GM08714 (cell line): ENCODE results near the gene ZNF474.

Experiments used
- H3K4me3 ChIP-seq: fragments of 200-500 bp; sonication (Bioruptor generic); 2 replicates; pipeline ENCODE4 v1.5.1; 2014; ENCODE audit warnings: mild to moderate bottlenecking, low read length, inconsistent platforms
- ZNF274 ChIP-seq: IDR thresholded peaks from 2 replicates; pipeline ENCODE4 v1.6.1; 2012; ENCODE audit warnings: mild to moderate bottlenecking, low read depth, low read length

Gene ZNF474

DNA sequence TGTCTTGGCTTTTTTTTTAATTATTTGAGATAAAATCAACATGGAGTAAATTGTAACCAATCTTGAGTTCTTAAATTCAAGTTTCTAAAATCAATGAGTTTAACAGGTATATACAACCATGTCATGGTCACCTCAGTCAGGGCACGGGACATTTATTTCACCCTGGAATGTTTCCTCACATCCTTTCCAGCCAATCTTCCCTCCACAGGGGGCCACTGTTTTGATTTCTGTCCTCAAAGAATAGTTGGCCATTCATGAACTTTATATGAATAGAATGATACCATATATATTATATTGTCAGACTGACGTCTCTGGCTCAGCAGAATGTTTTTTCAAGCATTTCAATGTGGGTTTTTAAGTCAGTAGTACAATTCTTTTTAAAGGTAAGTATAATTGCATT lies 806 bp downstream of the ZNF474 start:
- TF ChIP-seq ZNF274 = no peak
- no peak overlapping the region for H3K4me3 ChIP-seq

DNA sequence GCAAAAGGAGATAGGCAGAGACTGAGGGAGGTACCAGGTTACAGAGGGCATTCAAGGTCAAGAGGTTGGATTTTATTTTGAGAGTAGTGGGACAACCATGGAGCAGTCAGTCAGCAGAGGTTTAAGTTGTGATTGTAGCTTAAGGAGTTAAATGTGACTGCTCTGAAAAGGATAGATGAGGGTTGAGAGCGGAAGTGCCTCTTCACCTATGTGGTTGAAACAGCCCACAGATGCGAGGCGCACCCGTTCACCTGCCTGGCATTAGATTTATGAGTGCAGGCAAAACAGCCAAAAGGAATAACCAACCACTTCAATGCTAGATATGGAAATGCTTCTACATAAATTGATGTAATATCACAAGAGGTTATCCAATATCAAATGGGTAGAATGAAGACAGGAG lies 8.4 kb downstream of the ZNF474 start:
- no peak for TF ChIP-seq ZNF274
- no peak overlapping the region for H3K4me3 ChIP-seq

DNA sequence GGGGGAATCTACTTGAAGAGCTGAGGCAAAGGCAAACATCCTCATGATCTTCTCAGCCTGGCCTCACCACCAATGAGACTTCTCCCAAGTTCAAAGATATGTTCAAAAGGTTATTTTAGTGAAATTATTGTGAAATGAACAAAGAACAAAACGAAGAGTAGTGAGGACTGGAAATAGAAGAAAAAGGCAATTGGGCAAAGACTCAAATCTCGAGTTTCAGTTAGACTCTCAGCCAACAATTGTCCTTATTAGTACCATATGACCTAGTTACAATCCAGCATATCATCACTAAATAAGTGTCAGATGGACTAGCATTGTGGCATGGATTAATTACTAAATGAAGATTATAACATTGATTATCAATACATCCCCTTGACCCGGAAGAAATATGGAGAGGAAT lies 9.0 kb downstream of the ZNF474 start:
- no peak overlapping the region for H3K4me3 ChIP-seq
- TF ChIP-seq ZNF274 = no peak

DNA sequence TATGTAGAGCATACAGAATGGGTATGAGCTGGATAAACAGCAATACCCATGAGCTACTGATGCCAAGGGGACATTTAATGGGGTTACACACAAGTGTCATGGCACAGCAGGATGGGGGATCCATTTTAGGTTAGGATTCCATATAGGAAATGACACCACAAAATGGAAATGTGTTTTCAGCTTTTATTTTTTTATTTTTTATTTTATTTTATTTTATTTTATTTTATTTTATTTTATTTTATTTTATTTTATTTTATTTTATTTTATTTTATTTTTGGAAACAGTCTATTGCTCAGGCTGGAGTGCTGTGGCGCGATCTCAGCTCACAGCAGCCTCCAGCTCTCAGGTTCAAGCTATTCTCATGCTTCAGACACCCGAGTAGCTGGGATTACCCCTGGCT lies 11.6 kb downstream of the ZNF474 start:
- H3K4me3 ChIP-seq = no peak overlapping the region
- TF ChIP-seq ZNF274 = no peak

DNA sequence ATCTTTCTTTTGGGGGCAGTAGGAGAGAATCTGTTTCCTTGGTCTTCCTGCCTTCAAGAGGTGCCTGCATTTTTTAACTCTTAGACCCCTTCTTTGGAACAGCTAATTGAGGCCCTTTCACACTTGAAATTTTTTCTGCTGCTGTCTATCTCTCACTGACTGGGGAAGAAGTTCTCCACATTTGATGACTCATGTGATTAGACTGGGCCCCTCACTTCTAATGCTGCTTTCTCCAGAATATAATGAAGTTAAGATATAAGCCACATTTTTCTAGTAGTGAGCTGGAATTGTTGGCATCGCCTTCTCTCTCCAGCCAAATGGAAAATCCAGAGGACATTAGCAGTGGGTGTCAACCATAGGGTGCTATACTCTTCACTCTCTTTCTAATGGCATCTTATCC lies 12.4 kb downstream of the ZNF474 start:
- TF ChIP-seq ZNF274 = no peak
- no peak overlapping the region for H3K4me3 ChIP-seq

DNA sequence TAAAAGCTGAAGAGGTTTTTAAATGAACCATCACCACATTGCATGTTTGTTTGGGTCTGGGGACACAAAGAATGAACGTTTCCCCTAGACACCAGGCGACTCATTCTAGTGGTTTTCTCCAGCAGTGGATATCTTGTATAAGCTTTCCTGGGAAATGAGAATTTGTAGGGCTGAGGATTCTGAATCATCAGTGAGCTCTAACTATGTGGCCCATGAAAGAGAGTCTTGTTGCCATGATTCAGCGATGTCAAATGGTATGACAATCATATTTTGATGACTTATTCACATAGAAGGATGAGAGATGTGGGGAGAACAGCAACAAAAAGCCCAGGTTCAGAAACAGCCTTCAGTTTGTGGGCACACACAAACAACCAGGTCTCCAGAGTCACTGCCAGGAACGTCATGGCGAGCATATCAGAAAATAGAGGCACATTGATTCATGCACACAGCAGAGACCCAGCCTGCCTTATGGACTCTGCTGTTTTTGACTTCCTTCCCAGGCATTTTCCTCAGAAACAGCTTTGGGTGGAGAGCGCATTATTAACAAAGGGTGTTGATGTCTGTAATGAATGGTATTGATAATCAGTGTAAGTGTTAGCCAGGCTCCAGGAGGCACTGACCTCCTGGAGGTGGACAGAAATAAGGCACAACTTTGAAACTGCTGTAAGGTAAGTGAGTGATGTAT lies 13.3 kb downstream of the ZNF474 start:
- TF ChIP-seq ZNF274 = no peak
- no peak overlapping the region for H3K4me3 ChIP-seq

DNA sequence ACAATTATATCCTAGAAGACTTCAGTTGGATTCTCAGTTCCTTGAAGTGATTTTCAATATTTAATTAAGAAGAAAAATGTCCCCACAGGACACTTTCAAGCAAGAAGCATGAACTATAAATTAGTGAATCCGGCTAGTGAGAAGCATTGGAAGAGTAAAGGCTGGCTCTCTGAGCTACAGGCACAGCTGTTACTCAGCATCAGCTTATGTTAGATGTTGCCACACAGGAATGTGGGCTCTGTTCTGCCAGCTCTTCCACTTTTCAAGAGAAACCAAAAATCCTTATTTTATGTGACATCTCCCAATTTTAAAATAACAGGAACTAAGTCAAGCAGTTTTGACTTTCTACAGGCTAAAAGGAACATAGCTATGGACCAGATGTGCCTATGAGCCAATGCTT lies 14.9 kb downstream of the ZNF474 start:
- no peak for TF ChIP-seq ZNF274
- no peak overlapping the region for H3K4me3 ChIP-seq

DNA sequence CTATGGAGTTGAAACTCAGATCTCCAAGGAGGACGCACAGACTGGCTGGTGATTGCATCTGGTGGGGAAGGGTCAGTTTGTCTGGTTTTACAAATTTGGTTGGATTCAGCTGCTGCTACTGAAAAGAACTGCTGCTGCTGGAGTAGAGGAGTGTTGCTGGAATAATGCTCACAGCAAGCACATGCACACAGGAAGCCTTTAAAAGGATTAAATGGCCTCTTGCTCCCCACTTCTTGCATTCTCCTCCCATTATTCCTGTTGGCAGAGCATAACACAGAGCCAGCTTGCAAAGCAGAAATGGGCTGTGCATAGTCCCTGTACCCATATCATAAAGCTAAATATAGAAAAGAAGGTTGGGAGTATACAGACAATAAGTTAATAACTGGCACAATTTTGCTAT lies 16.6 kb downstream of the ZNF474 start:
- no peak for TF ChIP-seq ZNF274
- no peak overlapping the region for H3K4me3 ChIP-seq

DNA sequence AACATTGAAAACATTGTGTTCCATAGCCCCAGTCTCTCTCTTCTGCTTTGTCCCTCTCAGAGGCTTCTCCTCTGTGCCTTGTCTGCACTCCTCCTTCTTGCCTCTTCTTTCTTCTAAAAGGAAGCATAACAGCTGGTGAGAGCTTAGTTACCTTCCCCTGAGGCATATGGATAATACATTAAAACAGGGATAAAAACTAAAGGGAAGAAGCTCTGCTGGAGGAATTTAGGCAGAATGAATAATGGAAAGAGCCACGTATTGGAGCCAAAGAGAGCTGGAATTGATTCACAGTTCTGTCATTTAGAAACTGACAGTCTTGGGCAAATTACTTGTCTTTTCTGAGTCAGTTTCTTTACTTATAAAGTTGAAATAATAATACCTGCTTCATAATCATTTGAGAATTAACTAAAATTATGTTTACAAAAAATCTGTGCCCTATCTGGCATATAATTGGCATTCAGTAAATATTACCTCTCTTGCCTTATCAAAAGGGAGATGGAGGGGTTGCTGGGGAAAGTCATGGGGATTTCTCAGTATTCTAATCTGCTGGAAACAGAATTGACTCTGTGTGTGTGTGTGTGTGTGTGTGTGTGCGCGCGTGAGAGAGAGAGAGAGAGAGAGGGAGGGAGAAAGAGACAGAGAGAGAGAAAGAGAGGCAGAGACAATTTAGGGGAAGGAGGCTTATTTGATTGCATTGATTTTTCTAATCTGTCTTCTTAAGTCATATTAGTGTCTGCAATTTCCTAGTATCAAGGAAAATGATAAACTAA lies 20.2 kb downstream of the ZNF474 start:
- H3K4me3 ChIP-seq = no peak overlapping the region
- no peak for TF ChIP-seq ZNF274

DNA sequence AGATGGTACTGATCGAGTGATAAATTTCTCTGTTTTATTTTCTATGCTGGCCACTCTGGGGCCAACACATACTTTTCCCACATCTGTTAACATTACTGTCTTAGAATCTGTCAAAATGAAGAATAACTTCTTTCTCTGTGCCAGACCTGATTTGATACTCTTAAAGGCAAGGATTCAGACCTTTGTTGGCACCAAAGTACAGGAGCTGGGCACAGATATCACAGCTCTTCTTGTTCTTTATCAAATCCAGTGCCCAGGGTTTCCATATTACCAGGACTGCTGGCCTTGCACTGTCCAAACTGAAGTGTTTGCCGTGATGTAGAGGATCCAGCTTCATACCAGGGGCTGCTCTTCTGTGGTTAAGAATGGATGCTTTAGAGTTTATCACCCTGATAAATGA lies 20.9 kb downstream of the ZNF474 start:
- TF ChIP-seq ZNF274 = no peak
- no peak overlapping the region for H3K4me3 ChIP-seq

DNA sequence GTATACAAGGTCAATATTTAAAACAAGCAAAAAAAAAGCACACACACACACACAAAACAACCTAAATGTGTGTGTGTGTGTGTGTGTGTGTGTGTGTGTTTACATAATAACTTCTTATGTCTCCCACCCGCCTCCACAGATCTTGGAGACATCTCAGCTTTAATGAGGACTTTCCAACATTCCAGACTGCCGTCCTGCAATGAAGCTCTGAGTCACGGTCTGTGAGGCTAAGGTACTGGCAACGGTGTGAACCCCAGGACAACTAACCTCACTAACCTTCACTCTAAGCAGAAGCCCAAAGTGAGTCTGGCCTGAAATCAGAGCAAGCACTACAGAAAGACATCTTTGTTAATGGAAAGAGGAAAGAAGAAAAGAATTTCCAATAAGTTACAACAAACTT lies 22.3 kb downstream of the ZNF474 start:
- H3K4me3 ChIP-seq = no peak overlapping the region
- no peak for TF ChIP-seq ZNF274

DNA sequence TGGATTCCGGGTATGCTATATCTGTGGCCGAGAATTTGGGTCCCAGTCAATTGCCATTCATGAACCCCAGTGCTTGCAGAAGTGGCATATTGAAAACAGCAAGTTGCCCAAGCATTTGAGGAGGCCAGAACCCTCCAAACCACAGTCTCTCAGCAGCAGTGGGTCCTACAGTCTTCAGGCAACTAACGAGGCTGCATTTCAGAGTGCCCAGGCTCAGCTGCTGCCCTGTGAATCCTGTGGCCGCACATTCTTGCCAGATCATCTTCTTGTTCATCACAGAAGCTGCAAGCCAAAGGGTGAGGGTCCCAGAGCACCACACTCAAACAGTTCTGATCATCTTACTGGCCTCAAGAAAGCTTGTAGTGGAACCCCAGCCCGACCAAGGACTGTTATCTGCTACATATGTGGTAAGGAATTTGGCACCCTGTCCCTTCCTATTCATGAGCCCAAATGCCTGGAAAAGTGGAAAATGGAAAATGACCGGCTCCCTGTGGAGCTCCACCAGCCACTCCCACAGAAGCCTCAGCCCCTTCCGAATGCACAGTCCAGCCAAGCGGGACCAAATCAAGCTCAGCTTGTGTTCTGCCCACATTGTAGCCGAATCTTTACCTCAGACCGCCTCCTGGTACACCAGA lies 23.0 kb downstream of the ZNF474 start:
- H3K4me3 ChIP-seq = no peak overlapping the region
- no peak for TF ChIP-seq ZNF274

DNA sequence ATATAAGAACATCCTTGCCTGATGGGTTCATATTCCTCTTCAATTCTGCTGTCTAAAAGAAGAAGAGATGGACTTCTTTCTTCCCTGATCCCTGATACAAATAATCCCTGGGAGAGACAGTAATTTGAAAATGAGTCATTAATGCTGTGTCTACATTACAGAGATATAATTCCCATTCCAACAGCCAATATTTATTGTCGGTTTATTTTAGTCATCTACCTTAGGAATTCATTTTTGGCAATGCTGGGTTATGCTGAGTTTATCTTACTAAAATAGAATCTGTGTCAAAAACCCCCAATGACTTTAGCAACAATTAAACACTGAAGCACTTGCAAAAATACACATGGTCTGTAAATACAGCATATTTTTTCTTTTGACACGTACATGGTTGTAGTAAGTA lies 23.9 kb downstream of the ZNF474 start:
- TF ChIP-seq ZNF274 = no peak

DNA sequence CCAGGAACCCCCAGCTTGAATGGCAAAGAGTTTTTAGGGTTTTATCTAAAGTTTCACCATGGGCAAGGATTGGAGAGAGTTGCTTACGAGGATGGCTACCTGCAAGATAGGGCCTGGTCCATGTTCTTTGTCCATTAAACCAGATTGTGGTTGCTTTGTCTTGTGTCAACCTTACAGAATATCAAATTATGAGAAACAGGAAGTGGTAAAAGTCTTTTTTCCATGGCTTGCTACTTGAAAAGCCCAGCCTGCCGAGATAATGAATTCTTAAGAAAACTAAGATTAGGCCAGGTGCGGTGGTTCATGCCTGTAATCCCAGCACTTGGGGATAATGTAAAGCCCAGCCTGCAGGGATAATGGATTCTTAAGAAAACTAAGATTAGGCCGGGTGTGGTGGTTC lies 24.4 kb downstream of the ZNF474 start:
- no peak for TF ChIP-seq ZNF274
- H3K4me3 ChIP-seq = no peak overlapping the region

More for the DNA sequence above, 23.9 kb downstream of the ZNF474 start:
- H3K4me3 ChIP-seq = no peak overlapping the region

DNA sequence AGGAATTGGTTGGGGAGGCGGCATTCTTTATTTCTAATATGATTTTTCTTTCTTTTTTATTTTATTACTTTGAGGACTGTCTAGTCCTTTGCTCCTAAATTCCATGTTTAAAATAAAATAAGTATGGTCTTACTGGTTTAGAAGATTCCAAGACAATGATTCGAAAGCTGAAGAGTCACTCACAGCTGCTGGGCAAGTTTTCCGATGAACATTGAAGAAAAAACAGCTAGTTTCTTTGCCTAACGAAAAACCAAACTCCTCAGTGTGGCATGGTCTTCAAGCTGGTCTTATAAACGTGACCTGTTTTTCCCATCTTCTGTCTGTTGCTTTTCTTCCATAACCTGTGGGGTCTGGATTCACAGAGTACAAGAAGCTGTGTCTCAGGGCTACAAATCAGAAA lies 25.1 kb downstream of the ZNF474 start:
- no peak overlapping the region for H3K4me3 ChIP-seq
- no peak for TF ChIP-seq ZNF274
